GM12874 (cell line): ENCODE data around the gene TRIO.
A peak's percentile ranks its signal among the peaks of the same experiment; 100 is the strongest.

Source experiments
- TF ChIP-seq, protein P1 (sequence below): IDR thresholded peaks from 2 replicates; pipeline ENCODE4 v1.5.1; 2011; ENCODE audit warnings: low read depth, mild to moderate bottlenecking, control low read depth, low read length, moderate library complexity; ENCODE audit not compliant: insufficient read depth

TRIO gene

GRCh38 chr5:14250748-14251701 is 107.9 kb downstream of the TRIO start:
- TF ChIP-seq, protein P1, sequence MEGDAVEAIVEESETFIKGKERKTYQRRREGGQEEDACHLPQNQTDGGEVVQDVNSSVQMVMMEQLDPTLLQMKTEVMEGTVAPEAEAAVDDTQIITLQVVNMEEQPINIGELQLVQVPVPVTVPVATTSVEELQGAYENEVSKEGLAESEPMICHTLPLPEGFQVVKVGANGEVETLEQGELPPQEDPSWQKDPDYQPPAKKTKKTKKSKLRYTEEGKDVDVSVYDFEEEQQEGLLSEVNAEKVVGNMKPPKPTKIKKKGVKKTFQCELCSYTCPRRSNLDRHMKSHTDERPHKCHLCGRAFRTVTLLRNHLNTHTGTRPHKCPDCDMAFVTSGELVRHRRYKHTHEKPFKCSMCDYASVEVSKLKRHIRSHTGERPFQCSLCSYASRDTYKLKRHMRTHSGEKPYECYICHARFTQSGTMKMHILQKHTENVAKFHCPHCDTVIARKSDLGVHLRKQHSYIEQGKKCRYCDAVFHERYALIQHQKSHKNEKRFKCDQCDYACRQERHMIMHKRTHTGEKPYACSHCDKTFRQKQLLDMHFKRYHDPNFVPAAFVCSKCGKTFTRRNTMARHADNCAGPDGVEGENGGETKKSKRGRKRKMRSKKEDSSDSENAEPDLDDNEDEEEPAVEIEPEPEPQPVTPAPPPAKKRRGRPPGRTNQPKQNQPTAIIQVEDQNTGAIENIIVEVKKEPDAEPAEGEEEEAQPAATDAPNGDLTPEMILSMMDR = no peak

GRCh38 chr5:14251733-14252132 is 108.6 kb downstream of the TRIO start:
- TF ChIP-seq, protein P1 = no peak

DNA sequence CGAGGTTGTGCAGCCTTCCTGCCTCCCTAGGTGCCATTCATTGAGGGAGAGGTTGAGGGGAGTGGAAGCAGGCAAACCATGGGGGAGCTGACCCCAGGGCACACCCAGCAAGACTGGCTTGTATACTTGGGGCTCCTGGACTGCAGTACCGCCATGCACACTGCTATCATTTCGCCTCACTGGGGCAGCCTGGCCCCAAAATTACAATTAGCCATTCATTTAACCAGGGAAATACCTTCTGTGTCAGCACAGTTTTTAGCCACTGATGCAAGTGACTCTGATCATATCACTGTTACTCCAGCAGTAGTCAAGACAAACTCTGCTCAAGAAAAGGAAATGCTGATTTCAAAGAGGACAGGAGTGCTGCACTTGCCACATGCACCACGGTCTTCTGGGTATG is 109.7 kb downstream of the TRIO start:
- TF ChIP-seq, protein P1 = 0 out of 2 replicates have a peak, but pooled peaks have one; percentile 4

GRCh38 chr5:14254686-14255085 is 111.5 kb downstream of the TRIO start:
- TF ChIP-seq, protein P1 = no peak

- TF ChIP-seq, protein P1 = no peak
These were observed 113.0 kb downstream of the TRIO start for GRCh38 chr5:14256026-14256690.

DNA sequence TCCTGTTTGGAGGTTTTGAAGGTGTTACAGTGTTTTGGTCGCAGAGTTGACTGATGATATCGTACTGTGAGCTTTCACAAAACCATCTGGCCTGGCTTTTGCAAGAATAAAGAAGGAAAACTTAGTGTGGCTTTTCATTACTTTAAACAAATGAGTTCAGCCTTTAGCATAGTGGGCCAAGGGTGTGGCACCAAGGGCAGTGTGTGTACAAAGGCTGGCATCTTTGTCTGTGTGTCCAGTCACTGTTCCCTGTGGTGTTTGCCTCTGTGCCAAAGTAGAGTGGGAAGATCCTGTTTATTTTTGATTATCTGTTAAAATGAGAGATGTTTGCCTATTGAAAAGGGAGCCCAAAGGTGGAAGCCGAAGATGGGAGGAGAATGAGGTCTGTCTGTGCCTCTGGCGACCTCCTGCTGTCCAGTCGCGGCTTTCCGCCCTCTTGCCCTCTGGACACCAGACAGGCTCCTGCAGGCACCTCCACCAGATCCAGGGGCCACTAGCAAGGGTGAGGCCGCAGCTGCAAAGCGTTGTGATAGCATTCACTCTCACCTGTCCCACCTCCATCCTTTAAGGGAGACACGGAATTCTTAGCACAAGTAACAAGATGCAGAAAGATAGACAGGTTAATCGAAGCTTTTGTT is 113.7 kb downstream of the TRIO start:
- TF ChIP-seq, protein P1 = no peak

DNA sequence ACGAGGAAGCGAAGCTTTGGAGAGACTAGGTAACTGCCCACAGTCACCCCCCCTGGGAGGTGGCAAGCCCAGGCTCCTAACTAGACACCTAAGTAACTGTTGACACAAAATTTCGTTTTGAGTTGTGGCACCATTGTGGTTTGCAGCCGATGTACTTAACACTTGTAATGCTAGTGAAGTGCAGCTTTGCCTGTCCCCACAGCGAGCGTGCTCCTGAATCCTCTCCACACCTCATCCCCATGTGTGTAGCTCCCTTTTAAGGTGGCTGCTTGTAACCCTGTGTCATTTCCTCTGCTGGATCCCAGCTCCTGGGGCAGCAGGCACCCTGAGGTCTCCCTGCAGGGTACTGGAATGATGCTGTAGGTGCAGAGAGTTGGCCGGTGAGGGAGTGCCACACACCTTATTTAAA is 114.9 kb downstream of the TRIO start:
- TF ChIP-seq, protein P1 = no peak
